OCI-LY7 (cell line): ENCODE results near the gene TLE4. TPM values are rescaled to one million over a fixed set of nuclear protein-coding genes. Genes with fewer than 3 reads are reported as not detected.

ENCODE experiments used
- BruUV-seq: library from RNA; stranded (reverse); fragments of 400-500 nt; replicated peaks from 2 replicates; lab custom pipeline; 2021; lab: Mats Ljungman, UMichigan
- CTCF ChIA-PET: fragments of 300-600 bp; sonication (Branson Sonifier 250); formaldehyde crosslinking; loops from one replicate; lab custom pipeline; 2022; ENCODE audit warnings: antibody characterized with exemption; ENCODE audit not compliant: unreplicated experiment; lab: Charles Lee
- POLR2A ChIA-PET: fragments of 300-600 bp; sonication (Branson Sonifier 250); formaldehyde crosslinking; loops from one replicate; lab custom pipeline; 2022; ENCODE audit warnings: antibody characterized with exemption; lab: Charles Lee
- DNase-seq: peaks from one replicate; pipeline ENCODE4 v3.0.0-alpha.2; 2015; ENCODE audit warnings: low spot score
- H2AFZ ChIP-seq: fragments of 200-600 bp; sonication (generic), shearing (Covaris generic); 2 replicates; pipeline ENCODE4 v1.6.1; 2014; ENCODE audit warnings: mild to moderate bottlenecking, antibody characterized with exemption, low read length, moderate library complexity
- H3K27ac ChIP-seq: fragments of 200-600 bp; sonication (generic); 2 replicates; pipeline ENCODE4 v1.5.1; 2014; ENCODE audit warnings: mixed run types, low read depth, mild to moderate bottlenecking, moderate library complexity, low read length, inconsistent platforms; ENCODE audit not compliant: poor library complexity, severe bottlenecking
- H3K36me3 ChIP-seq: fragments of 200-600 bp; sonication (generic); 2 replicates; pipeline ENCODE4 v1.6.1; 2014; ENCODE audit warnings: mild to moderate bottlenecking, antibody characterized with exemption, low read length, moderate library complexity, mixed read lengths; ENCODE audit not compliant: insufficient read depth
- H3K4me1 ChIP-seq: fragments of 200-600 bp; sonication (generic); 2 replicates; pipeline ENCODE4 v1.5.1; 2014; ENCODE audit warnings: mild to moderate bottlenecking, low read length; ENCODE audit not compliant: insufficient read depth, poor library complexity, severe bottlenecking
- H3K4me2 ChIP-seq: fragments of 200-600 bp; sonication (generic); 2 replicates; pipeline ENCODE4 v1.6.1; 2014; ENCODE audit warnings: mild to moderate bottlenecking, low read length
- H3K4me3 ChIP-seq: fragments of 200-600 bp; sonication (generic); 2 replicates; pipeline ENCODE4 v1.5.1; 2014; ENCODE audit warnings: mild to moderate bottlenecking, low read depth, low read length; ENCODE audit not compliant: poor library complexity, severe bottlenecking
- H3K79me2 ChIP-seq: fragments of 200-600 bp; sonication (generic); 2 replicates; pipeline ENCODE4 v1.6.1; 2016; ENCODE audit warnings: low read depth, mild to moderate bottlenecking, low read length, moderate library complexity, mixed read lengths; ENCODE audit not compliant: insufficient read depth
- H3K9me2 ChIP-seq: fragments of 200-600 bp; sonication (generic); 2 replicates; pipeline ENCODE4 v1.6.1; 2016; ENCODE audit warnings: mild to moderate bottlenecking, low read length, mixed read lengths; ENCODE audit not compliant: insufficient read depth
- H3K9me3 ChIP-seq: fragments of 200-600 bp; sonication (generic); 2 replicates; pipeline ENCODE4 v1.6.1; 2014; ENCODE audit warnings: mild to moderate bottlenecking, mixed run types, low read length, mixed read lengths
- H4K20me1 ChIP-seq: fragments of 200-600 bp; sonication (generic); 2 replicates; pipeline ENCODE4 v1.6.1; 2014; ENCODE audit warnings: mild to moderate bottlenecking, antibody characterized with exemption, low read length, moderate library complexity, mixed read lengths; ENCODE audit not compliant: insufficient read depth
- CTCF ChIP-seq: fragments of 200-600 bp; sonication (generic); conservative IDR thresholded peaks from 2 replicates; pipeline ENCODE4 v1.5.1; 2014; ENCODE audit warnings: mild to moderate bottlenecking, antibody characterized with exemption, low read length, moderate library complexity, mixed read lengths
- EZH2phosphoT487 ChIP-seq: fragments of 200-600 bp; sonication (generic); IDR thresholded peaks from 2 replicates; pipeline ENCODE4 v1.6.1; 2018; ENCODE audit warnings: low read depth, borderline replicate concordance, mild to moderate bottlenecking, mixed run types, antibody characterized with exemption, low read length, moderate library complexity, mixed read lengths
- intact Hi-C: fragments of 100-400 bp; cut with micrococcal nuclease; formaldehyde crosslinking; loops from one replicate; pipeline ENCODE4 v1.10.0; 2022; ENCODE audit not compliant: unreplicated experiment
- total RNA-seq, 2 experiments: library from RNA; depleted of rRNA in 1 of 2; stranded (reverse); fragments of >200 nt in 1 of 2; shearing (Covaris generic) in 1 of 2; gene quantifications; 2 replicates each; pipeline ENCODE4 v1.2.3, GENCODE V29; 2014 to 2022

TLE4 gene
- total RNA-seq, 2 experiments from 2014 or later = 36.7 to 41.7 TPM

GRCh38 chr9:79674052-79674777 lies 102.5 kb downstream of the TLE4 start:
- Histone ChIP-seq H3K79me2 (no peaks in the 10 kb centered on the region), H3K4me2 (no peak overlapping the region), H3K36me3 (peaks cover 4% of the 10 kb centered on the region; the same call in 1 of the 2 replicates), H3K4me3 (no peak overlapping the region), H3K9me2 (no peaks in the 10 kb centered on the region), H4K20me1 (no peaks in the 10 kb centered on the region), H3K27ac (no peak overlapping the region), H2AFZ (no peak overlapping the region), H3K9me3 (no peaks in the 10 kb centered on the region), H3K4me1 (no peaks in the 10 kb centered on the region)
- POLR2A ChIA-PET = interaction anchor here (0.7 kb wide), 1 partner anchor 16 kb away, joined by 4 read pairs; no protein-coding TSS in a partner anchor
- intact Hi-C loops = no loop called here
- TF ChIP-seq CTCF (no peak), EZH2phosphoT487 (no peak)
- no TSS peak for BruUV-seq
- DNase-seq = no peak
- CTCF ChIA-PET = no interaction called here

GRCh38 chr9:79681576-79681975 lies 109.8 kb downstream of the TLE4 start:
- H4K20me1 ChIP-seq = no peaks in the 10 kb centered on the region
- ChIA-PET CTCF (no interaction called here), POLR2A (interaction anchor here (1.0 kb wide), 2 partner anchors 22 to 354 kb away, joined by 3 read pairs; no protein-coding TSS in a partner anchor)
- no peaks in the 10 kb centered on the region for H3K36me3 ChIP-seq
- no peaks in the 10 kb centered on the region for H3K4me1 ChIP-seq
- no peak overlapping the region for H3K4me2 ChIP-seq
- H2AFZ ChIP-seq = no peak overlapping the region
- TF ChIP-seq CTCF (no peak), EZH2phosphoT487 (no peak)
- intact Hi-C loops = no loop called here
- no peak overlapping the region for H3K27ac ChIP-seq
- H3K9me2 ChIP-seq = no peaks in the 10 kb centered on the region
- no peaks in the 10 kb centered on the region for H3K79me2 ChIP-seq
- no TSS peak for BruUV-seq
- H3K9me3 ChIP-seq = no peaks in the 10 kb centered on the region
- DNase-seq = no peak
- H3K4me3 ChIP-seq = no peak overlapping the region
